Measurements from ENCODE around the gene CDC42EP5.

The CDC42EP5 gene

GRCh38 chr19:54461613-54462012, 11.5 kb downstream of the CDC42EP5 start:
- DNase-seq, result no peak

- no peak for DNase-seq
Measured at GRCh38 chr19:54461210-54461609, 11.9 kb downstream of the CDC42EP5 start.

- DNase-seq, result no peak
Measured at GRCh38 chr19:54460230-54461005, 12.7 kb downstream of the CDC42EP5 start.

- no peak for DNase-seq
Measured at GRCh38 chr19:54459282-54460229, 13.5 kb downstream of the CDC42EP5 start.

GRCh38 chr19:54458648-54459281, 14.3 kb downstream of the CDC42EP5 start:
- DNase-seq, result no peak

- no peak for DNase-seq
Measured at GRCh38 chr19:54457773-54458647, 15.1 kb downstream of the CDC42EP5 start.

- DNase-seq, result no peak
Measured at GRCh38 chr19:54456423-54457373, 16.4 kb downstream of the CDC42EP5 start.

- DNase-seq, result no peak
Measured at GRCh38 chr19:54455786-54456422, 17.2 kb downstream of the CDC42EP5 start.

GRCh38 chr19:54454781-54455675, 18.1 kb downstream of the CDC42EP5 start:
- no peak for DNase-seq

- no peak for DNase-seq
Measured at GRCh38 chr19:54453921-54454780, 18.9 kb downstream of the CDC42EP5 start.

GRCh38 chr19:54452626-54453025, 20.5 kb downstream of the CDC42EP5 start:
- no peak for DNase-seq

- no peak for DNase-seq
Measured at GRCh38 chr19:54451997-54452396, 21.1 kb downstream of the CDC42EP5 start.

GRCh38 chr19:54451331-54451871, 21.7 kb downstream of the CDC42EP5 start:
- DNase-seq, result no peak

- DNase-seq, result no peak
Measured at GRCh38 chr19:54449701-54450069, 23.4 kb downstream of the CDC42EP5 start.

- DNase-seq, result peak; percentile 93
Measured at GRCh38 chr19:54448774-54449700, 24.1 kb downstream of the CDC42EP5 start, which contains the start of gene LENG8. TSS of gene LENG8 (plus strand) at chr19:54449199. CDS start at chr19:54451345, 2,146 bp downstream.

GRCh38 chr19:54448040-54448773, 24.9 kb downstream of the CDC42EP5 start:
- peak; percentile 40 for DNase-seq

Data from stimulated activated CD4-positive, alpha-beta T cell treated with anti-CD3 and anti-CD28 coated beads, Interleukin-12 subunit alpha, Interleukin-12 subunit beta, amount 100 ng/mL, for 4 hours (primary cell).